K562 (cell line): Measurements from ENCODE around the gene SHISAL2A. TPM values are rescaled to one million over a fixed set of nuclear protein-coding genes. Genes with fewer than 3 reads are reported as not detected.

Experiments
- BACH1 ChIP-seq: fragments of 200-800 bp; sonication (Bioruptor generic); IDR thresholded peaks from 2 replicates; pipeline ENCODE4 v1.6.1; 2016; ENCODE audit warnings: missing genetic modification characterization, missing compliant biosample characterization
- E2F4 ChIP-seq: sonication (generic); formaldehyde crosslinking; IDR thresholded peaks from 2 replicates; pipeline ENCODE4 v1.8.0; 2022; ENCODE audit warnings: mild to moderate bottlenecking, low read depth, missing genetic modification reagents
- E4F1 ChIP-seq: fragments of 250-450 bp; sonication (Bioruptor Pico); IDR thresholded peaks from 2 replicates; pipeline ENCODE4 v1.5.0; 2021; ENCODE audit warnings: mild to moderate bottlenecking, borderline replicate concordance
- ELF2 ChIP-seq: fragments of 250-450 bp; sonication (Bioruptor Pico); IDR thresholded peaks from 2 replicates; pipeline ENCODE4 v1.5.0; 2021; ENCODE audit warnings: mild to moderate bottlenecking
- GMEB1 ChIP-seq: fragments of 250-450 bp; sonication (Bioruptor Pico); IDR thresholded peaks from 2 replicates; pipeline ENCODE4 v1.4.0; 2020; ENCODE audit warnings: mild to moderate bottlenecking
- HBP1 ChIP-seq: fragments of 450-650 bp; formaldehyde crosslinking; IDR thresholded peaks from 2 replicates; pipeline ENCODE4 v1.4.0; 2022; ENCODE audit warnings: missing genetic modification characterization
- MAX ChIP-seq: sonication (generic); formaldehyde crosslinking; IDR thresholded peaks from 2 replicates; pipeline ENCODE4 v1.9.0; 2022; ENCODE audit warnings: mild to moderate bottlenecking, missing genetic modification reagents
- NCOA1 ChIP-seq: fragments of 450-650 bp; IDR thresholded peaks from 2 replicates; pipeline ENCODE4 v1.6.1; 2016; ENCODE audit warnings: low read depth
- NR2C1 ChIP-seq, 2 experiments: fragments of 450-650 bp; IDR thresholded peaks; 2 replicates each; pipeline ENCODE4 v1.6.1; 2017; ENCODE audit warnings: mild to moderate bottlenecking in 2 of 2, antibody characterized with exemption in 1 of 2, inconsistent platforms in 1 of 2, missing compliant biosample characterization in 1 of 2, missing genetic modification characterization in 1 of 2
- PHTF2 ChIP-seq: fragments of 250-450 bp; sonication (Bioruptor Pico); IDR thresholded peaks from 2 replicates; pipeline ENCODE4 v1.5.0; 2021; ENCODE audit warnings: mild to moderate bottlenecking
- SMARCA5 ChIP-seq: fragments of 450-650 bp; IDR thresholded peaks from 2 replicates; pipeline ENCODE4 v1.6.1; 2016
- SUPT5H ChIP-seq: fragments of 450-650 bp; IDR thresholded peaks from 2 replicates; pipeline ENCODE4 v1.6.1; 2016
- TARDBP ChIP-seq: fragments of 450-650 bp; IDR thresholded peaks from 2 replicates; pipeline ENCODE4 v1.6.1; 2016
- TCFL5 ChIP-seq: fragments of 250-450 bp; sonication (Bioruptor Pico); conservative IDR thresholded peaks from 2 replicates; pipeline ENCODE4 v1.6.1; 2021; ENCODE audit warnings: mild to moderate bottlenecking, moderate library complexity, matching md5 sums
- TRIM25 ChIP-seq: fragments of 450-650 bp; IDR thresholded peaks from 2 replicates; pipeline ENCODE4 v1.7.0; 2016; ENCODE audit warnings: borderline replicate concordance
- ZC3H4 ChIP-seq: sonication (generic); formaldehyde crosslinking; IDR thresholded peaks from 2 replicates; pipeline ENCODE4 v1.9.0; 2021; ENCODE audit warnings: missing genetic modification reagents, borderline replicate concordance
- polyA plus RNA-seq, 8 experiments: library from polyadenylated mRNA; depleted of rRNA in 4 of 8; stranded (reverse) in 5 of 8; unstranded in 3 of 8; fragments of >200 nt; fragmentation: Nextera tagmentation in 2 of 8; fragmentation: Illumina TruSeq in 1 of 8; extraction: Ambion mirVana in 2 of 8; extraction: Trizol in 1 of 8; gene quantifications; 2 replicates each; pipeline versions ENCODE4 v1.2.1 to v1.2.3, GENCODE V29; 2011 to 2014; ENCODE audit warnings: inconsistent platforms in 1 of 8, missing spikeins in 1 of 8
- total RNA-seq, 7 experiments: library from RNA; depleted of rRNA in 6 of 7; stranded (reverse); fragments of >200 nt in 6 of 7; fragmentation: Illumina TruSeq in 2 of 7; extraction: Trizol in 2 of 7; gene quantifications; 2 replicates each; pipeline versions ENCODE4 v1.2.1 to v1.2.3, GENCODE V29; 2011 to 2021; ENCODE audit warnings: low replicate concordance in 1 of 7

The SHISAL2A gene
- total and polyA plus RNA-seq, 9 of the 15 experiments (the other 6 are each of a cell fraction or from before 2014, with no cell fraction given) = 0.11 TPM; not detected in 8

- TF ChIP-seq MAX (CRISPR knock-in tag) (peak; percentile 99), ZC3H4 (CRISPR knock-in tag) (no peak; the same call in 1 of the 2 replicates), HBP1 (CRISPR knock-in tag) (no peak), E4F1 (CRISPR knock-in tag) (0 out of 2 replicates have a peak, but pooled peaks have one; percentile 25), BACH1 (tag) (no peak), PHTF2 (CRISPR knock-in tag) (no peak), NCOA1 (no peak), NR2C1 (IDR thresholded peaks at IDR 0.05) (0 out of 2 replicates have a peak, but pooled peaks have one; percentile 35), NR2C1 (tag; IDR thresholded peaks at IDR 0.05) (no peak), ELF2 (CRISPR knock-in tag) (no peak), TRIM25 (no peak), GMEB1 (CRISPR knock-in tag) (0 out of 2 replicates have a peak, but pooled peaks have one; percentile 47), SMARCA5 (no peak), TARDBP (0 out of 2 replicates have a peak, but pooled peaks have one; percentile 65), TCFL5 (no peak), E2F4 (CRISPR knock-in tag) (peak; percentile 82), SUPT5H (peak; percentile 61)
Measured at GRCh38 chr1:52702886-52703787, 70.2 kb downstream of the SHISAL2A start (continued).
